HEK293T (cell line): Measurements from ENCODE around the gene CCR7.

Experiments used
- CTCF ChIA-PET: fragments of 350-600 bp; formaldehyde crosslinking; extraction: SDS; loops from one replicate; lab custom pipeline; 2021; ENCODE audit warnings: antibody characterized with exemption, inconsistent platforms; lab: Yijun Ruan, JAX
- POLR2A ChIA-PET: fragments of 350-600 bp; formaldehyde crosslinking; extraction: SDS; loops from one replicate; lab custom pipeline; 2020; ENCODE audit warnings: antibody characterized with exemption, inconsistent platforms; lab: Yijun Ruan, JAX
- DNase-seq: peaks from one replicate; pipeline ENCODE4 v3.0.0; 2012; ENCODE audit warnings: mixed read lengths; ENCODE audit errors: extremely low spot score
- ARNT ChIP-seq: fragments of 450-650 bp; IDR thresholded peaks from 2 replicates; pipeline ENCODE4 v1.6.1; 2017; ENCODE audit warnings: mild to moderate bottlenecking
- BHLHE40 ChIP-seq: fragments of 450-650 bp; IDR thresholded peaks from 2 replicates; pipeline ENCODE4 v1.6.1; 2016; ENCODE audit warnings: mild to moderate bottlenecking, moderate library complexity, borderline replicate concordance
- CTBP1 ChIP-seq: fragments of 450-650 bp; IDR thresholded peaks from 2 replicates; pipeline ENCODE4 v1.6.1; 2016; ENCODE audit warnings: borderline replicate concordance
- ELF4 ChIP-seq: fragments of 450-650 bp; IDR thresholded peaks from 2 replicates; pipeline ENCODE4 v1.6.1; 2017; ENCODE audit warnings: antibody characterized with exemption
- FOXA1 ChIP-seq: fragments of 450-650 bp; IDR thresholded peaks from 2 replicates; pipeline ENCODE4 v1.6.1; 2016; ENCODE audit warnings: mild to moderate bottlenecking
- FOXK2 ChIP-seq: fragments of 450-650 bp; IDR thresholded peaks from 2 replicates; pipeline ENCODE4 v1.6.1; 2016; ENCODE audit warnings: mild to moderate bottlenecking
- FOXM1 ChIP-seq: fragments of 450-650 bp; IDR thresholded peaks from 2 replicates; pipeline ENCODE4 v1.6.1; 2017; ENCODE audit warnings: mild to moderate bottlenecking, borderline replicate concordance
- HDGF ChIP-seq: fragments of 450-650 bp; IDR thresholded peaks from 2 replicates; pipeline ENCODE4 v1.6.1; 2017; ENCODE audit warnings: antibody characterized with exemption, borderline replicate concordance
- L3MBTL2 ChIP-seq: fragments of 450-650 bp; conservative IDR thresholded peaks from 2 replicates; pipeline ENCODE4 v1.6.1; 2016; ENCODE audit warnings: mild to moderate bottlenecking
- LEF1 ChIP-seq: fragments of 450-650 bp; IDR thresholded peaks from 2 replicates; pipeline ENCODE4 v1.6.1; 2017; ENCODE audit warnings: mild to moderate bottlenecking, borderline replicate concordance
- NFRKB ChIP-seq: fragments of 450-650 bp; IDR thresholded peaks from 2 replicates; pipeline ENCODE4 v1.6.1; 2016; ENCODE audit warnings: mild to moderate bottlenecking, moderate library complexity
- PKNOX1 ChIP-seq: fragments of 450-650 bp; IDR thresholded peaks from 2 replicates; pipeline ENCODE4 v1.6.1; 2016
- SP1 ChIP-seq: fragments of 450-650 bp; IDR thresholded peaks from 2 replicates; pipeline ENCODE4 v1.6.1; 2017
- SUZ12 ChIP-seq: fragments of 450-650 bp; IDR thresholded peaks from 2 replicates; pipeline ENCODE4 v1.6.1; 2016; ENCODE audit warnings: mild to moderate bottlenecking
- TARDBP ChIP-seq: fragments of 450-650 bp; IDR thresholded peaks from 2 replicates; pipeline ENCODE4 v1.6.1; 2016
- ZNF384 ChIP-seq: fragments of 450-650 bp; IDR thresholded peaks from 2 replicates; pipeline ENCODE4 v1.6.1; 2016

CCR7 gene

GRCh38 chr17:40602445-40603443 lies 37.5 kb upstream of the CCR7 start:
- no peak for DNase-seq
- no peak for TF ChIP-seq SUZ12
- POLR2A ChIA-PET, result interaction anchor here (0.9 kb wide), 1 partner anchor 44 kb away, joined by 3 read pairs; no protein-coding TSS in a partner anchor
- CTCF ChIA-PET, result interaction anchor here (0.7 to 1.6 kb wide), 2 partner anchors 13 to 490 kb away, joined by 3 to 5 read pairs; no protein-coding TSS in a partner anchor

- POLR2A ChIA-PET, result no interaction called here
- CTCF ChIA-PET, result no interaction called here
- no peak for DNase-seq
- TF ChIP-seq SUZ12, result no peak
- no peak for TF ChIP-seq FOXM1
- TF ChIP-seq HDGF, result no peak
- no peak for TF ChIP-seq CTBP1
- TF ChIP-seq L3MBTL2, result no peak
- TF ChIP-seq FOXK2, result no peak
- TF ChIP-seq ARNT, result no peak
- TF ChIP-seq ZNF384, result no peak
- TF ChIP-seq FOXA1, result no peak
- TF ChIP-seq SP1, result no peak
- TF ChIP-seq NFRKB, result no peak
Measured at GRCh38 chr17:40600486-40601046, 35.3 kb upstream of the CCR7 start.

GRCh38 chr17:40599468-40599763 lies 34.1 kb upstream of the CCR7 start:
- no peak for DNase-seq
- CTCF ChIA-PET, result no interaction called here
- POLR2A ChIA-PET, result no interaction called here
- TF ChIP-seq FOXA1 (no peak), SUZ12 (no peak), SP1 (no peak)

GRCh38 chr17:40598619-40599467 lies 33.6 kb upstream of the CCR7 start:
- no peak for DNase-seq
- TF ChIP-seq NFRKB, result no peak
- TF ChIP-seq SP1, result no peak
- TF ChIP-seq TARDBP, result no peak
- TF ChIP-seq SUZ12, result no peak
- no peak for TF ChIP-seq PKNOX1
- no peak for TF ChIP-seq CTBP1
- no peak for TF ChIP-seq FOXK2
- no peak for TF ChIP-seq HDGF
- TF ChIP-seq FOXA1, result no peak
- TF ChIP-seq LEF1, result no peak
- no peak for TF ChIP-seq L3MBTL2
- TF ChIP-seq ARNT, result no peak
- no peak for TF ChIP-seq ELF4
- TF ChIP-seq FOXM1, result no peak
- POLR2A ChIA-PET, result no interaction called here
- CTCF ChIA-PET, result no interaction called here

GRCh38 chr17:40598301-40598618 lies 33.0 kb upstream of the CCR7 start:
- POLR2A ChIA-PET, result no interaction called here
- CTCF ChIA-PET, result interaction anchor here (1.3 kb wide), 1 partner anchor 17 kb away, joined by 3 read pairs; no protein-coding TSS in a partner anchor
- DNase-seq, result no peak
- TF ChIP-seq FOXK2, result no peak
- TF ChIP-seq CTBP1, result no peak
- TF ChIP-seq ARNT, result no peak
- TF ChIP-seq FOXM1, result no peak
- TF ChIP-seq HDGF, result no peak
- no peak for TF ChIP-seq SUZ12
- no peak for TF ChIP-seq NFRKB
- TF ChIP-seq FOXA1, result no peak
- TF ChIP-seq L3MBTL2, result no peak
- no peak for TF ChIP-seq ZNF384
- no peak for TF ChIP-seq BHLHE40

- ChIA-PET POLR2A (no interaction called here), CTCF (interaction anchor here (0.6 to 1.3 kb wide), 2 partner anchors 17 to 38 kb away, joined by 3 read pairs; no protein-coding TSS in a partner anchor)
- TF ChIP-seq ARNT (no peak), ELF4 (no peak), FOXK2 (no peak), NFRKB (no peak), HDGF (no peak), FOXM1 (no peak), BHLHE40 (no peak), LEF1 (no peak), ZNF384 (no peak), PKNOX1 (no peak), SP1 (no peak), TARDBP (no peak)
- DNase-seq, result no peak
Measured at GRCh38 chr17:40597556-40598300, 32.5 kb upstream of the CCR7 start.
